HCT116 (cell line): ENCODE results near the gene APC2.
A peak's percentile ranks its signal among the peaks of the same experiment; 100 is the strongest.

ENCODE experiments used
- CBX3 ChIP-seq: IDR thresholded peaks from 2 replicates; pipeline ENCODE4 v1.6.1; 2012; ENCODE audit warnings: low read depth
- CTCF ChIP-seq, 3 experiments: fragments of 200-600 bp in 1 of 3; sonication (generic) in 1 of 3; IDR thresholded peaks in 2 of 3; conservative IDR thresholded peaks in 1 of 3; 2 replicates each; pipeline ENCODE4 v1.5.1; 2012 to 2017; ENCODE audit warnings: low read depth in 2 of 3, low read length in 2 of 3, antibody characterized with exemption in 1 of 3, borderline replicate concordance in 1 of 3, control low read depth in 1 of 3, mild to moderate bottlenecking in 1 of 3, mixed read lengths in 1 of 3, mixed run types in 1 of 3, moderate library complexity in 1 of 3; ENCODE audit not compliant: insufficient read depth in 1 of 3
- EZH2 ChIP-seq: fragments of 200-600 bp; sonication (generic); IDR thresholded peaks from 2 replicates; pipeline ENCODE4 v1.6.1; 2017; ENCODE audit warnings: antibody characterized with exemption, mixed run types
- MAX ChIP-seq: IDR thresholded peaks from 2 replicates; pipeline ENCODE4 v1.6.1; 2012
- POLR2A ChIP-seq: IDR thresholded peaks from 2 replicates; pipeline ENCODE4 v1.7.0; 2011; ENCODE audit warnings: borderline replicate concordance; ENCODE audit not compliant: insufficient read depth, insufficient read length; ENCODE audit errors: extremely low read depth
- POLR2AphosphoS5 ChIP-seq: IDR thresholded peaks from 2 replicates; pipeline ENCODE4 v1.6.1; 2011; ENCODE audit warnings: mild to moderate bottlenecking, low read depth, low read length, moderate library complexity
- REST ChIP-seq: IDR thresholded peaks from 2 replicates; pipeline ENCODE4 v1.6.1; 2012; ENCODE audit warnings: low read depth
- SP1 ChIP-seq: IDR thresholded peaks from 2 replicates; pipeline ENCODE4 v1.6.1; 2012; ENCODE audit warnings: low read depth
- YY1 ChIP-seq: IDR thresholded peaks from 2 replicates; pipeline ENCODE4 v1.6.1; 2011; ENCODE audit warnings: low read length, low read depth, moderate library complexity, mild to moderate bottlenecking; ENCODE audit not compliant: insufficient replicate concordance; ENCODE audit errors: extremely low read depth
- ZBTB33 ChIP-seq: IDR thresholded peaks from 2 replicates; pipeline ENCODE4 v1.6.1; 2011; ENCODE audit warnings: mild to moderate bottlenecking, low read length, moderate library complexity; ENCODE audit not compliant: insufficient replicate concordance; ENCODE audit errors: extremely low read depth
- ZFX ChIP-seq: fragments of 450-650 bp; IDR thresholded peaks from 2 replicates; pipeline ENCODE4 v1.6.1; 2017
- ZNF274 ChIP-seq: fragments of 200-500 bp; sonication (Bioruptor generic); IDR thresholded peaks from 2 replicates; pipeline ENCODE4 v1.6.1; 2014; ENCODE audit warnings: mild to moderate bottlenecking, low read depth, low read length, inconsistent platforms

GRCh38 chr19:1438035-1438932 is 11.6 kb upstream of the APC2 start, which contains the start of gene RPS15:
- TF ChIP-seq CTCF (IDR thresholded peaks at IDR 0.05 in 2 of 3, conservative IDR thresholded peaks at IDR 0.05 in 1 of 3; ENCODE audit: borderline replicate concordance in 1 of 3, insufficient read depth in 1 of 3, low read depth in 2 of 3, low read length in 2 of 3) (peak; percentile 67 to 92 (median 79)), ZFX (peak; percentile 98), CBX3 (peak; percentile 96), MAX (peak; percentile 95), POLR2A (peak; percentile 93), POLR2AphosphoS5 (peak; percentile 99), SP1 (peak; percentile 87), YY1 (peak; percentile 84), ZNF274 (no peak), REST (no peak), ZBTB33 (peak; percentile 97), EZH2 (no peak)
